Right lobe of liver (tissue), 4 donors: ENCODE measurements around the gene TPM2.

Experiments
- POLR2A ChIP-seq: fragments of 450-650 bp; IDR thresholded peaks from one replicate; pipeline ENCODE4 v1.6.1; 2017; ENCODE audit warnings: antibody characterized with exemption, mild to moderate bottlenecking
- TF ChIP-seq, protein P1 (sequence below), 4 donors: fragments of 200-600 bp in 3 of 4; fragments of 450-650 bp in 1 of 4; IDR thresholded peaks; one replicate each; pipeline versions ENCODE4 v1.5.1 to v1.8.0; 2016 to 2022; ENCODE audit warnings: antibody characterized with exemption in 4 of 4, mild to moderate bottlenecking in 2 of 4
- donor health status: DM: no; HTN: no; CAD: no.
- donor health status: DM: no; HTN: no; CAD: no.
- donor health status: DM: no; HTN: yes; CAD: no.

DNA sequence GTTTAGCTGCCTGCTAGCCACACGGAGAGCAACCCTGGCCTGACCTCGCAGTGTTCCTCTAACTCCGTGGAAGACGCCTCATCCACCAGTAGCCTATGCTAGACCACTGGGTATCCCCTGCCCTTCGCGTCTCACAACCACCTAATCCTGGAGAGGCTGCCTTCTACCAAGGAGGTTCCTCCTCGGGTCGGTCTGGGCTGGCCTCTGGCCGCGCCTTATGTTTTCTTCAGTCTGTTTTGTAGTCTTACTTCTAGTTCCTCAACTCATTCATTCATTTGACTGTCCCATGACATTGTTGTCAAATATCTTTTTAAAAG lies 1.6 kb upstream of the TPM2 start:
- TF ChIP-seq, protein P1, sequence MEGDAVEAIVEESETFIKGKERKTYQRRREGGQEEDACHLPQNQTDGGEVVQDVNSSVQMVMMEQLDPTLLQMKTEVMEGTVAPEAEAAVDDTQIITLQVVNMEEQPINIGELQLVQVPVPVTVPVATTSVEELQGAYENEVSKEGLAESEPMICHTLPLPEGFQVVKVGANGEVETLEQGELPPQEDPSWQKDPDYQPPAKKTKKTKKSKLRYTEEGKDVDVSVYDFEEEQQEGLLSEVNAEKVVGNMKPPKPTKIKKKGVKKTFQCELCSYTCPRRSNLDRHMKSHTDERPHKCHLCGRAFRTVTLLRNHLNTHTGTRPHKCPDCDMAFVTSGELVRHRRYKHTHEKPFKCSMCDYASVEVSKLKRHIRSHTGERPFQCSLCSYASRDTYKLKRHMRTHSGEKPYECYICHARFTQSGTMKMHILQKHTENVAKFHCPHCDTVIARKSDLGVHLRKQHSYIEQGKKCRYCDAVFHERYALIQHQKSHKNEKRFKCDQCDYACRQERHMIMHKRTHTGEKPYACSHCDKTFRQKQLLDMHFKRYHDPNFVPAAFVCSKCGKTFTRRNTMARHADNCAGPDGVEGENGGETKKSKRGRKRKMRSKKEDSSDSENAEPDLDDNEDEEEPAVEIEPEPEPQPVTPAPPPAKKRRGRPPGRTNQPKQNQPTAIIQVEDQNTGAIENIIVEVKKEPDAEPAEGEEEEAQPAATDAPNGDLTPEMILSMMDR (IDR thresholded peaks at IDR 0.05): no peak
- TF ChIP-seq POLR2A: no peak
